Raji (cell line): ENCODE results near the gene SLC7A7.

Source experiments
- POLR2A ChIP-seq: IDR thresholded peaks from 2 replicates; pipeline ENCODE4 v1.6.1; 2011; ENCODE audit warnings: low read depth, low read length, control low read depth; ENCODE audit not compliant: insufficient read depth

Gene SLC7A7

GRCh38 chr14:22752422-22752821, 62.8 kb downstream of the SLC7A7 start:
- TF ChIP-seq POLR2A: no peak

- no peak for TF ChIP-seq POLR2A
Observed at GRCh38 chr14:22748631-22749068, 66.6 kb downstream of the SLC7A7 start.

DNA sequence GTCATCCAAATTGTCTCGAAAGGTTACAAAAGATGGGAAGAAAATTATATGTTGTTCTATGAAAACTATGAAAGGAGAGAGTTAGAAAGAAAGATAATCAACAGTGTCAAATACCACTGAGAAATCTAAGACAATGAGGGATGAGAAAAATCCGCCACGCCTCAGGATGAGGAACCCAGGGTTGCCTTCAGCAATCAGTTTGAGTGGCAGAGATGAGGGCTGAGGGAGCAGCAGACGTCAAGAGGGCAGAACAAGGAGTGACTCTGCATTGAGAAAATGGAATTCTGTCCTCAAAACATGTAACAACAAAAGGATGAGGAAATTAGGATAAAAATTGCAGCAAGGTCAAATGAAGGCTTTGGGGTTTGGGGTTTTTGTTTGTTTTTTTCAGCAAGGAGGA, 67.0 kb downstream of the SLC7A7 start:
- no peak for TF ChIP-seq POLR2A

GRCh38 chr14:22747769-22748168, 67.5 kb downstream of the SLC7A7 start:
- no peak for TF ChIP-seq POLR2A

DNA sequence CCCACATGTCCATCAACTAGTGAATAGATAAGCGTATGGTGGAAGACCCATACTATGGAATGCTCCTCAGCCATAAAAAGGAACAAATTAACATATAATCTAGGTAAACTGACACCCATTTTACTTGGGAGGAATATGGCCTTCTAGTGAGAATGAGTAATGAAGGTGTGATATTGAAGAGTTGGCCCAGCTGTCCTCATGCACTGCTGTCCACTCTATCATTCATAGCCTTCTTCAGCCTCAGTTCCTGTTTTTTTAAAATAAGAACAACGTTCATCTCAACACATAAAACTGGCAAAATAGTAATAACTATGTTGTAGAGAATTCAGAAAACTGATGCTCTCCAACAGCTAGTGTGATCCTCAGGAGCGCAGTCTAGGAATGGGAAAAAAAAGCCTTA, 75.2 kb downstream of the SLC7A7 start:
- TF ChIP-seq POLR2A: no peak

DNA sequence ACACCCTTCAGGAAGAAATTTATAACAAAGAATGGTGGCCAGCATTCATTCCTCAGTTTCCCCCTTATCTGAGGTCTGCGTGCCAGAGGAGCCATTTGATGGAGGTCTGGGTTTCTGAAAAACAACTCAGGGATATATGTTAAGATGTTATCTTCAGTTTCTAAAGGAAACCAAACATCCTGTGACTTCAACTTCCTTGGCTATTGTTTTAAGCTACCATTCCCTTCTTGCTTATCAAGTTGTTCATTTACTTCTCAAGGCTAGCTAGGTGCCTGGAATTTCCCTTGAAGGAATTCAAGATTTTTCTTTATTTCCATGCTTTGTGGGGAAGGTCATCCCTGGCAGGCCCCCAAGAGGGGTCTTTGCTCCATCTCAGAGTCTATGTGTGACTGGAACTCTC, 75.8 kb downstream of the SLC7A7 start:
- no peak for TF ChIP-seq POLR2A

DNA sequence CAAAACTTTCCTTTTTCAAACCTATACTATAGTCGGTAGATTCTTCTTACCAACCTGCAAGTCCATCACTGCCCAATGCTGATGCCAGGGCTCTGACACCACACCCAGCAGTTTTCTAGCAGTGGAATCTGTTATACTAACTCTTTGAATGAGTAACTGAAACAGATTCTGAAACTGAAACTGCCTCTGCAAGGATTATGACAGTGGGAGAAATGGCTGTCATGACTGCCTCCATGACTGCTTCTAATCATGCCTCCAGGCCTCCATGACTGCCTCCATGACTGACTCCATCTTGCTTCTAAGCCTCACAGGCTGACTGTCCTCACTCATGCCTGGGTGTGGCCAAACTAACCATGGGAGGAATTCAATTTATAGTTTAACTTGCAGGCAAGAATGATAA, 78.2 kb downstream of the SLC7A7 start:
- no peak for TF ChIP-seq POLR2A

DNA sequence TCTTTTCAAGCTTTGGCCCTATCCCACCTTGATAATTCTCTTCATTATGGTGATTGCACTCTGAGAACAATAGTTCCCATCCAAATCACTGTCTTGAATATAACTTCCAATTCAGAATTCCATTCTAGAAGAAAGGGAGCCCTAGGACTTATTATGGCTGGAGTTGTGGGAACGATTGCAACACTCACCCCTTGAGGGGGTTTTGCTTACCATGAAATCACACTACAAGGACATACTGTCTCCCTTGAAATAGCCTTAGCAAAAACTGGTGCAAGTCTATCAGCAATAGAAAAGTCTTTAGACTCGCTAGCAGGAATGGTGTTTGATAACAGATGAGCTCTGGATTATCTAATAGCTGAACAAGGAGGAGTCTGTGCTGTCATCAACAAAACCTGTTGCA, 80.1 kb downstream of the SLC7A7 start:
- no peak for TF ChIP-seq POLR2A

- no peak for TF ChIP-seq POLR2A
Observed at GRCh38 chr14:22733829-22734228, 81.4 kb downstream of the SLC7A7 start.

DNA sequence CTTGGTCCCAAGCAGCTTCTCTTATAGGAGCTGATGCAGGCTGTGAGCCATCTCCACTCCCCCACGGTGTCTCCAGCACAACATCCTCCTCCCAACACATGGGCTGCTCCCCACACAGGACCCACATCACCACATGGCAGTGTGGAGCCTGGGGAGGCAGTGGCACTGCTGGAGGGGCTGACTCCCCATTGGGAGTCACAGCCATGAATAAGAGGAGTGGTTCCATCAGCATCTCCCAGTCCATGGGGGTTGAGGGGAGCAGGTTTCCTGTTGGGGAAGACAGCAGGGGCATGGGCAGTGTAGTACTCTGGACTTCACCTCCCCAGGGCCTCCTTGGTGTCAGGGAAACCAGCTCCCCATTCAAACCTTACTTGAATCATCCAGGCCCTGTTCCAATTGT, 89.2 kb downstream of the SLC7A7 start:
- TF ChIP-seq POLR2A: no peak

DNA sequence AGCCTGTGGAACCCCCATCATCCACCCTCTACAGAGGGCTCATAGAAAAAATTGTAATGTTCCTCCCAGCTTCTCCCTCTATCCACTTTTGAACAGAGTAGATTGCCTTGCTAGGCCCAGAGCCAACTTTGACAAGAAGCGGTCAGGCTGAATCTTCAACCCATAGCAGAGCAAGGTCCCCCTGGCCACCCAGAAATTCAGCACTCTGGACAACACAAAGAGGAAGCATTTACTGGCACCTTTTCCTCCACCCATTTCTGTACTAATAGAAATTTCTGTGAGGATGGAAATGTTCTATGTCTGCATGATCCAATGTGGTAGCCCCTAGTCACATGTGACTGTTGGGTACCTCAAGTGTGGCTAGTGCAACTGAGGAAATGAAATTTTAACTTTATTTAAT, 91.4 kb downstream of the SLC7A7 start:
- TF ChIP-seq POLR2A: no peak
